Lower leg skin (tissue), 4 donors: ENCODE measurements around the gene SLC9A5. TPM values are rescaled to one million over a fixed set of nuclear protein-coding genes. Genes with fewer than 3 reads are reported as not detected.

ENCODE experiments used
- DNase-seq, 2 donors: peaks; one replicate each; pipeline ENCODE4 v3.0.0-alpha.2; 2019; ENCODE audit warnings: low spot score in 2 of 2
- H3K4me3 ChIP-seq: fragments of 200-600 bp; sonication (generic); 2 replicates; pipeline ENCODE4 v1.5.1; 2017; ENCODE audit warnings: mild to moderate bottlenecking, low read depth; ENCODE audit not compliant: poor library complexity, severe bottlenecking
- CTCF ChIP-seq, 3 donors: fragments of 450-650 bp; IDR thresholded peaks; one replicate each; pipeline ENCODE4 v1.5.1; 2016; ENCODE audit warnings: antibody characterized with exemption in 3 of 3, mild to moderate bottlenecking in 3 of 3, moderate library complexity in 2 of 3
- POLR2A ChIP-seq, 2 donors: fragments of 450-650 bp; IDR thresholded peaks; one replicate each; pipeline ENCODE4 v1.6.1; 2016 to 2017; ENCODE audit warnings: antibody characterized with exemption in 2 of 2, mild to moderate bottlenecking in 1 of 2, moderate library complexity in 1 of 2
- WGBS, 2 donors: methylation state at CpG; one replicate each; pipeline ENCODE4 v1.1.5; 2018; 5-methylcytosine and 5-hydroxymethylcytosine counted together
- intact Hi-C: fragments of 100-400 bp; cut with DNase I; formaldehyde crosslinking; loops from one replicate; pipeline ENCODE4 v1.15.0; 2023; ENCODE audit warnings: low total_unique reads
- total RNA-seq, 4 donors: library from RNA; depleted of rRNA; stranded (reverse); fragments of >200 nt; gene quantifications; one replicate each; pipeline ENCODE4 v1.1.0, GENCODE V29; 2016

SLC9A5 gene
- total RNA-seq, 4 donors from 2014 or later = 0.04 to 0.83 (median 0.64) TPM

GRCh38 chr16:67301080-67301782 is 52.5 kb downstream of the SLC9A5 start:
- H3K4me3 ChIP-seq = no peak overlapping the region
- 58 to 59% methylated on average over 11 of the region's 11 CpGs for WGBS, 2 donors
- DNase-seq = peak; percentile 43 to 92
- intact Hi-C loops = no loop called here
- TF ChIP-seq CTCF (IDR thresholded peaks at IDR 0.05) (no peak), POLR2A (IDR thresholded peaks at IDR 0.05) (no peak)

- TF ChIP-seq CTCF (IDR thresholded peaks at IDR 0.05) = no peak
- no peak for TF ChIP-seq POLR2A (IDR thresholded peaks at IDR 0.05)
- peak in 1 of 2 donors; percentile 80 for DNase-seq
- no peak overlapping the region for H3K4me3 ChIP-seq
- WGBS, 2 donors = 51 to 59% methylated on average over 7 of the region's 7 CpGs
- intact Hi-C loops = no loop called here
Measured at GRCh38 chr16:67302076-67302475, 53.3 kb downstream of the SLC9A5 start.

- H3K4me3 ChIP-seq = no peak overlapping the region
- DNase-seq = peak in 1 of 2 donors; percentile 40
- TF ChIP-seq CTCF (IDR thresholded peaks at IDR 0.05) = no peak
- no peak for TF ChIP-seq POLR2A (IDR thresholded peaks at IDR 0.05)
- 90 to 91% methylated on average over 7 to 8 of the region's 8 CpGs for WGBS, 2 donors
- intact Hi-C loops = no loop called here
Measured at GRCh38 chr16:67302970-67303369, 54.2 kb downstream of the SLC9A5 start.

- intact Hi-C loops = no loop called here
- WGBS, 2 donors = 33 to 59% methylated on average over 1 of the region's 1 CpG
- TF ChIP-seq CTCF (IDR thresholded peaks at IDR 0.05) (no peak), POLR2A (IDR thresholded peaks at IDR 0.05) (no peak)
- peak in 1 of 2 donors; percentile 29 for DNase-seq
- no peak overlapping the region for H3K4me3 ChIP-seq
Measured at GRCh38 chr16:67304020-67304419, 55.2 kb downstream of the SLC9A5 start.

- intact Hi-C loops = no loop called here
- whole genome bisulfite sequencing, 2 donors = 87 to 89% methylated on average over 13 of the region's 13 CpGs
Measured at GRCh38 chr16:67305216-67306071, 56.7 kb downstream of the SLC9A5 start.

More at GRCh38 chr16:67305216-67306071, 56.7 kb downstream of the SLC9A5 start:
- DNase-seq = peak in 1 of 2 donors; percentile 83
- no peak for TF ChIP-seq POLR2A (IDR thresholded peaks at IDR 0.05)
- no peak for TF ChIP-seq CTCF (IDR thresholded peaks at IDR 0.05)
- no peak overlapping the region for H3K4me3 ChIP-seq
